ENCODE results near the gene ACBD7. TPM values are rescaled to one million over a fixed set of nuclear protein-coding genes. Genes with fewer than 3 reads are reported as not detected.
A peak's percentile ranks its signal among the peaks of the same experiment; 100 is the strongest.

ACBD7 gene
- total RNA-seq: 0.99 TPM

DNA sequence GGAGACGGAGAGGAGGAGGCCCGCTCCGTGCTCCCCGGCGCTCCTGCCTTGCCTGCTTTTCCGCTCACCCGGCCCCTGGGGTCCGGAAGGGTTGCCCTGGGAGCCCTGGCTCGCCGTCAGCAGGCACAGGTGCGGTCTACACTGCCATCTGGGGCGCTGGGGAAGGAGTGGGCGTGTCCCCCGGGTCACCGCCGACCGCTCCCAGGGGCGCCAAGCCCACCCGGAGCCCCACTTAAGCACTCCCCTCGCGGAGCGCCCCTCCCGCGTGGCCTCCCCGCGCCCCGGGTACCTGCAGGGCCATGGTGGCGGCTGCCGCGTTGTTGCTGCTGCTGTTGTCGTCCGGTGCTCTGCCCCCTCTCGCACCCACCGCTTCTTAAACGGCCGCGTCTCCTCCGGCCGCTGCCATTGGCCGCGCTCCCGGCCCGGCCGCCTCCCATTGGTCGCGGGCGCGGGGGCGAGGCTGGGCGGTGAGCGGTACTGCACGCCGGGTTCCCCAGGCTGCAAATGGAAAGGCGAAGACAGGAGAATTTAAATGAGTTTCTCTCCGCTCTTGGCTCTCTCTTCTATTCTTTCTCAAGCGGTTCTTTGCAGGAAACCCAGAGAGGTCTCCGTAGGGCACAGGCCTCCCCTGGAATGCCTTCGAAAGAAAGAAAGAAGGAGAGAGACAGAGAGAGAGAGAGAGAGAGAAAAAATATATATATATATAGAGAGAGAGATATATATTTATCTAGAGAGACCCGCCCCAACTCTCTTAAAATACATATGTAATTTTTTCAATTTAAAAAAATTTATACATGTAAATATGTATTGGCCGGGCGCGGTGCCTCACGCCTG lies at the start of gene ACBD7:
Gene ACBD7 (minus strand): TSS at position 349 of the 834 bp plus-strand sequence. CDS start 48 bp downstream, at position 301.
- DNase-seq: peak; percentile 8

- DNase-seq: no peak
Measured at GRCh38 chr10:15137636-15138035, 49.1 kb upstream of the ACBD7 start.

DNA sequence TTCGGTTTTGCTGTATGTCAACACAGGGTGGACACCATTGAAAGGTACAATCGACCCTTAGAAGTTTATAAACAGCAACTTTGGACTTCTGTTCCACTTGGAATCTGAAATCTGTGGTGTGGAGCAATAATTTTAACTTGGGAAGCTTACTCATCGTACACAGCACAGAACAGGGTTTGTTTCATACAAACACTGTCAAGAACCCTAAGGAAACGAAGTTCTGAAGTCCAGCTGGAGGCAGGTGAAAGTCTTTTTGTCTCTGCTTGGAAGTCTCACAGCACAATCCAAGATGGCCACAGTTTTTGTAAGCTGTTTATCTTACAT lies 48.4 kb upstream of the ACBD7 start:
- no peak for DNase-seq

GRCh38 chr10:15136129-15137035 lies 47.8 kb upstream of the ACBD7 start:
- no peak for DNase-seq

- DNase-seq: no peak
Measured at GRCh38 chr10:15131330-15131729, 42.8 kb upstream of the ACBD7 start.

DNA sequence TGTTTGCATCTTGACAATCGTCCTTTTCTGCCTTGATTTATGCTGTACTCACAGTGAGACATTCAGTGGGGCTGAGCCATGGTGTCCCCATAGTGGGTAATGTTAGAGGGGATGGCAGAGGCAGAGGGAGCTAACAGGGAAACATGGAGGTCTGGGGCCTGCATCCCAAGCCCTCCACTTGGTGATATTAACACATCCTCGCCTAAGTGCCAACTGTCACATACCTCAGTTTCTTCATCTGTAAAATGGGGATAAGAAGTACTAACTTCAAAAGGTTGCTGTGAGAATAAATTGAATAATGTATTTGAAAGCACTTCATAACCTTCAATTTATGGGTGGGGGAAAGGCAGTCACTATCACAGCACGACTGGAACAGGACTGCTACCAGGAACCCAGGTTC lies 36.3 kb upstream of the ACBD7 start:
- DNase-seq: no peak

DNA sequence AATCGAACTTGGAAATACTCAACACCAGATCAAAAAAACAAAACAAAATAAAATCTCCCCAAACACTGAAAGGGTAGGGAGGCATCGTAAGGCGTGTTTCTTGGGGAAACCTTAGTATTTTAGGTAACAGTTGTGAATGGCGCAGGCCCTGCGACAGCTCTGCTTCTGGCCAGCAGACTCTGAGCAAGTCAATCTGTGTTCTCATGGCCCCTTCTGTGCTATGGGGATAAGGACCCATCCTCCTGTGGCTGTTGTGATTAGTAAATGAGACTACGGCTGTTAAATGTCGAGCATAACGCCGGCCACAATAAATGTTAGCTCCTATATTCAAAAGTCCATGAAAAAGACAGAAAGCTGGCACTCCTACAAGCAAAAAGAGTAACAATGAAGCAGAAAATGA lies 35.6 kb upstream of the ACBD7 start:
- no peak for DNase-seq

GRCh38 chr10:15123749-15124184 lies 35.2 kb upstream of the ACBD7 start:
- DNase-seq: no peak

GRCh38 chr10:15122477-15123030 lies 34.0 kb upstream of the ACBD7 start:
- no peak for DNase-seq

DNA sequence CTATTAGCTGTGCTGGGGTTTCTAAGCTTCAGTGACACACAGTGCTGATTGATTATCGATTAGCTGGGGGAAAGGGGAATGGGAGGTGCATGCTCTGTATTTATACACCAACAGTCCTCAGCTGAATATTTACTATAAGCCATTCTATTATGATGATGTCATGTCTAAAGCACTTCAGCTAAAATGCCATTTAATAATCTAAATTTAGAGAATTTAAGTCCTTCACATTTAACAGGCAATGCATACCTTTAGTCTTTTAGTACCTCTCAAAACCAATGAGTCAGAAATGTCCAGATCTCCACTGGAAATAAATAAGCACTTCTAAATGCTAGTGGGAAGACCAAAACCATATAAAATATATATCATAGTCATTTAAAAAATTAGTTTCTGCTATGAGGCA lies 33.1 kb upstream of the ACBD7 start:
- no peak for DNase-seq

- DNase-seq: no peak
Measured at GRCh38 chr10:15120523-15120922, 31.9 kb upstream of the ACBD7 start.

DNA sequence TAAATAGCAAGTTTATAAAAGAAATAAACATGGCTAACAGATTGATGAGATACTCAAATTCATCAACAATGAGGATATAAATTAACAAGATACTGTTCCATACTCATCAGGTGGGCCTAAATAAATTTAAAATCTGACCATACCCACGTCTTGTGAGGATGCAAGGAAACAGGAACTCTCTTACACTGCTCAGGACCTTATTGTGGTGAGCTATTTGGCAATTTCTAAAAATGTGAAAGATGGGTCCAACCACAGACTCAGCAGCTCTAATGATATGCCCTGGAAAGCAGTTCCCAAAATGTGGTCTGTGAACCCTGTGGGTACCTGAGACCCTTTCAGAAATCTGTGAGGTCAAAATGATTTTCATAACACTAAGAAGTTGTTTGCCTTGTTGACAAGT lies 30.0 kb upstream of the ACBD7 start:
- no peak for DNase-seq

DNA sequence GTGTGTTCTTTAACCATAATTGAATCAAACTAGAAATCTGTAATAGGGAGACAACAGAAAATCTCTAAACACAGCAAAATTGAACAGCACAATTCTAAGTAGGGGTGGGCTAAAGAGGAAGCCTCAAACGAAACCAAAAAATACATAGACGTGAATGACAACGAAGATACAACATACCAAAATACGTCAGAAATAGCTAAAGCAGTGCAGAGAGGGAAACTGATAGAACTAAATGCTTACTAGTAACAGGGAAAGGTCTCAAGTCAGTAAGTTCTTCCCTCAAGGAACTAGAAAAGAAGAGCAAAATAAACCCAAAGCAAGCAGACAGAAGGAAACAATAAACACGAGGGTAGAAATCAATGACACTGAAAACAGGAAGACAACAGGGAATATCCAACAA lies 27.6 kb upstream of the ACBD7 start:
- no peak for DNase-seq

GRCh38 chr10:15113766-15114165 lies 25.2 kb upstream of the ACBD7 start:
- DNase-seq: no peak

- no peak for DNase-seq
Measured at GRCh38 chr10:15112657-15113056, 24.1 kb upstream of the ACBD7 start.

GRCh38 chr10:15106352-15107013 lies 17.9 kb upstream of the ACBD7 start:
- DNase-seq: peak; percentile 40

GRCh38 chr10:15103513-15103912 lies 14.9 kb upstream of the ACBD7 start:
- DNase-seq: no peak

- DNase-seq: no peak
Measured at GRCh38 chr10:15099886-15100285, 11.3 kb upstream of the ACBD7 start.

- DNase-seq: peak; percentile 88
Measured at GRCh38 chr10:15097011-15097812, 8.6 kb upstream of the ACBD7 start, which contains the start of gene RPP38. Gene RPP38 (plus strand): TSS chr10:15097355. CDS start chr10:15103315, 5,960 bp downstream.

DNA sequence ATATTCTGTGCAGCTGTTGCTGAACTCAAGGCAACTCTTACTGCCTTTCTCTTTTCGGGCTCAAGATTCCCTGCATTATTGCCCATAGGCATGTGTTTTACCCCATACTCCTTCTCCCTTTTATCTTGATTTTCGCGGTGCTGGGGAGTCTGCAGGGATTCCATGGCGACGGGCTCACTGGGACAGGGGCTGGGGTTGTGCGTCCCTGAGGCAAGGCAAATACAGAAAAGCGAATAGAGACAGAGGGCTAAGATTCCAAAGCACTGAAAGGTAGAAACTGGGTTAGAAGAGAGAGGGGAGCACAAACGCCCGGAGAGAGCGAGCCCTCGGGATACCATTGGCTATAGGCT lies 8.1 kb upstream of the ACBD7 start:
- no peak for DNase-seq

GRCh38 chr10:15092855-15093408 lies 4.4 kb upstream of the ACBD7 start:
- no peak for DNase-seq

Measured in skin of body (tissue), 2 donors.